ENCODE data around the gene HTR3A.
"Not testable (repeated sequence)": the region's sequence is repeated elsewhere in the genome, so short reads cannot be mapped to it uniquely, and the experiment has no call there.

Gene HTR3A

DNA sequence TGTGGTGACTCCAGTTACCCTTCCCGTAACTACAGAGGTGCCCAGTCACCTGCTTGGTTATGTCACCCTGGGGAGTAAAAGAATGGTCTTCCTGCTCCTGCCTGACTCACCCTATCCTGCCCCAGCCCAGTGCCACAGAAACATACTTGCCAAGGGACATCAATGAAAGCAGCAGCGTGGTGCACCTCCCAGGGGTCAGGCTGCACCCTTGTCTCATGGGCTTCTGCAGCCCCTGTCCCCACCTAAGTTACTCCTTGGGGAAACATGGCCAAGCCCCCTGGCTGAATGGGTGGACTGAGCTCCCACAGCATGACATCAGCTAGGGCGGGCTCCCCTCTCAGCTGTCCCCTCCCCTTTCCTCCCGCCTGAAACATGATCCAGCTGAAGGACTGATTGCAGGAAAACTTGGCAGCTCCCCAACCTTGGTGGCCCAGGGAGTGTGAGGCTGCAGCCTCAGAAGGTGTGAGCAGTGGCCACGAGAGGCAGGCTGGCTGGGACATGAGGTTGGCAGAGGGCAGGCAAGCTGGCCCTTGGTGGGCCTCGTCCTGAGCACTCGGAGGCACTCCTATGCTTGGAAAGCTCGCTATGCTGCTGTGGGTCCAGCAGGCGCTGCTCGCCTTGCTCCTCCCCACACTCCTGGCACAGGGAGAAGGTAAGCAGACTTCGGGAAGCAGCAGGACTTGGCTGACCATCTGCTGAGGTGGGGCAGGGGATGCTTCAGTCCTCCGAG is at the start of gene HTR3A:
HTR3A (plus strand) TSS at position 368 of the 730 bp plus-strand sequence; CDS start at position 586, 218 bp downstream.
- DNase-seq, result peak; percentile 30

DNA sequence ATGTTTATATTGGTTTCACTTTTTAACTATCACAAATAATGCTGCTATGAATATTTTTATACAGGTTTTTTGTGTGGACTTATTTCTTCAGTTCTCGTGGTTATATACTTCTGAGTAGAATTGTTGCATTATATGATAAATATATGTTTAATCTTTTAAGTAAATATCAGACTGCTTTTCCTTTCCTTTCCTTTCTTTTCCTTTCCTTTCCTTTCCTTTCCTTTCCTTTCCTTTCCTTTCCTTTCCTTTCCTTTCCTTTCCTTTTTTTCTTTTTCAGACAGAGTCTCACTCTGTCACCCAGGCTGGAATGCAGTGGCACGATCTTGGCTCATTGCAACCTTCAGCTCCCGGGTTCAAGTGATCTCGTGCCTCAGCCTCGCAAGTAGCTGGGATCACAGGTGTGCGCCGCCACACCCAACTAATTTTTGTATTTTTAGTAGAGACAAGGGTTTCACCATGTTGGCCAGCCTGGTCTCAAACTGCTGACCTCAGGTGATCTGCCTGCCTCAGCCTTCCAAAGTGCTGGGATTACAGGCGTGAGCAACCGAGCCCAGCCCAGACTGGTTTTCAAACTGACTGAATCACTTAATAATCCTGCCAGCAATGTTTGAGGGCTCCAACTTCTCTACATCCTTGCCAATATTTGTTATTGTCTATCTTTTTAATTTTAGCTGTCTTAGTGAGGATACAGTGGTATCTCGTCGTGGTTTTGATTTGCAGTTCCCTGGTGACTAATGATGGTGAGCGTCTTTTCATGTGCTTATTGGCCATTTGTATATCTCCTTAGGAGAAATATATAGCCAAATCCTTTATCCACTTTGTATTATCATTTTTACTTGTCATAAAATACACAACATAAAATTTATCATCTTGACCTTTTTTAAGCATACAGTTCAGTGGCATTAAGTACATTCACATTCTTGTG is 48.4 kb upstream of the HTR3A start:
- no peak for DNase-seq

DNA sequence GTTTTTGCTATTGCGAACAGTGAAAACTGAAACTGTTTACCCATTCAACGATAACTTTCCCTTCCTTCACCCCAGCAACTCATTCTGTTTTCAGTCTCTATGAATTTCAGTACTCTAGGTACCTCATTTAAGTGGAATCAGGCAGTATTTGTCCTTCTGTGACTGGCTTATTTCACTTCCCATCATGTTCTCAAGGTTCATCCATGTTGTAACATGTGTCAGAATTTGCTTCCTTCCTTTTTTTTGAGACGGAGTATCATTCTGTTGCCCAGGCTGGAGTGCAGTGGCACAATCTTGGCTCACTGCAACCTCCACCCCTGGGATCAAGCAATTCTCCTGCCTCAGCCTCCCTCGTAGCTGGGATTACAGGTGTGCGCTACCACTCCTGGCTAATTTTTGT is 46.6 kb upstream of the HTR3A start:
- DNase-seq, result no peak

DNA sequence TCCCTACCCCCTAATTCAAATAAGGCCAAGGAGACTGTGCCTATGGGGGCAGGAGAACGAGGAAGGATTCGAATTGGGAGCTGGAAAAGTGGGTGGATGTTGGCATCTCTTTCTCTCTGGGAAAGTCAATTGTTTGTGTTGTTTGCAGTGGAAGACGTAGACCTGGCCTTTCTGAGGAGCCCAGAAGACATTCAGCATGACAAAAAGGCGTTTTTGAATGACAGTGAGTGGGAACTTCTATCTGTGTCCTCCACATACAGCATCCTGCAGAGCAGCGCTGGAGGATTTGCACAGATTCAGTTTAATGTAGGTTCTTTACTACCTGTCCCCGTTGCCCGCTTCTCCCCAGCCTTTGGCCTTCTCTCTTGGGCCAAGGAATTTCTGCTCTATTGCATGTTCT is 42.1 kb upstream of the HTR3A start:
- DNase-seq, result no peak

DNA sequence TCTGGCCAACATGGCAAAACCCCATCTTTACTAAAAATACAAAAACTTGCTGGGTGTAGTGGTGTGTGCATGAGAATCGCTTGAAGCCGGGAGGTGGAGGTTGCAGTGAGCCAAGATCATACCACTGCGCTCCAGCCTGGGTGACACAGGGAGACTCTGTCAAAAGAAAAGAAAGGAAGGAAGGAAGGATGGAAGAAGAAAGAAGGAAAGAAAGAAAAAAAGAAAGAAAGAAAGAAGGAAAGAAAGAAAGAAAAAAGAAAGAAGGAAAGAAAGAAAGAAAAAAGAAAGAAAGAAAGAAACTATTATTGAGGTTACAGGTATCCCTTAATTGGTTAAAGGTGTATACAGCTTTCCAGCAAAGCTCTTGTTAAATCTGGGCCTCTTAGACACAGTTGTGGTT is 40.7 kb upstream of the HTR3A start:
- not testable (repeated sequence) for DNase-seq

DNA sequence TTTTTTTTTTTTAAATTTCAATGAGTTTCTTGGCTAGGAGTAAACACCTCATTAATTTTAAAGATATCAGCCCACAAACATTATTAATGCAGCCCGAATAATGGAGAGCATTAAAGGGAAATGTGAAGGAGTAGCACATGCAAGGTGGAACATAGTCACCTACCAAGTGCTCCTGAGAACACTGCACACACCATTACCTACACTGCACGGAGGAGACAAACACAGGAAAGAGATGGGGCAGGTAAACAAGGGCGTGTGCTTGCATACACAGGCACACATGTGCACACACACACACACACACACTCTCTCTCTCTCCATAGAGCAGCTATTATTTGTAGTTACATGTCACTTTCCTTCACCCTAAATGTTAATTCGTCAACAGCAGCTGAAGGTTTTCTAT is 40.1 kb upstream of the HTR3A start:
- DNase-seq, result no peak

DNA sequence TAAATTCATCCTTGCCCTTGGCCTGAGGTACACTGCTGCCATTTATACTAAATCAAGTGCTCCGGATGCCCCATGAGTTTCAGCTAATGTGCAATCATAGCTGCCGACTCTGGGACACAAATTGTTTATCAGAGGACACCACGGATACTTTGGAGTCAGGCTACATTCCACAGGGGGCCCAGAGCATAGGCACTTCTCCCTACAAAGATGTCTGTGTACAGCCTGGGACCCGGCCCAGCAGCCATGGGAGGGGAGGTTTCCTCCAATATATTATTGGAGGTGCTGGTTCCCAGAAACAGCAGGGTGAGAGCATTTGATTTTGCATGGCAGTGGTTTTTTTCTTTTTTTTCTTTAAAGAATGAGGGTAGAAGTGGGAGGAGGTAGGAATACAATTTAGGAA is 39.0 kb upstream of the HTR3A start:
- DNase-seq, result no peak

DNA sequence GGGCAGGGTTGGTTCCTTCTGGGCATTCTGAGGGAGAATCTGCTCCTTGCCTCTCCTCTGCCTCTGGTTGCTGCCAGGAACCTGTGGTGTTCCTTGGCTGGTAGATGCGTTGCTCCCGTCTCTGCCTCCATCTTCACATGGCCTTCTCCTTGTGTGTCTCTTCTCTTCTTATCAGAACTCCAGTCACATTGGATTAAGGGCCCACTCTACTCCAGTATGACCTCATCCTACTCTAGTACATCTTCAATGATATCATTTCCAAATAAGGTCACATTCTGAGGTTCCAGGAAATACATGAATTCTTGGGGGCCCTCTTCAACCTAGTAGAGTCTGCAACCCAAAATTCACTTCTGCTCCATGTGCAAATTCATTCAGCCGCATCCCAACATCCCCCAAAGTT is 37.0 kb upstream of the HTR3A start:
- no peak for DNase-seq

DNA sequence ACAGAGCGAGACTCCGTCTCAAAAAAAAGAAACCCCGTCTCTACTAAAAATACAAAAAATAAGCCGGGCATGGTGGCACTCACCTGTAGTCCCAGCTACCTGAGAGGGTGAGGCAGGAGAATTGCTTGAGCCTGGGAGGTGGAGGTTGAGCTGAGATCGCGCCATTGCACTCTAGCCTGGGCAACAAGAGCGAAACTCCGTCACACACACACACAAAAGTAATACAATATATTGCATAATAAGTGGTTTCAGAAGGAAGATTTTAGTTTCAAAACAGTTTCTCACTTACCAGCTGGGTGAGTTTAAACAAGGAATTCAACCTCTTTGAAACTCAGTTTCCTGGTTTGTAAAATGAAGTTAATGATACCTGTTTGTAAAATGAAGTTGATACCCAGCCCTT is 32.7 kb upstream of the HTR3A start:
- no peak for DNase-seq

DNA sequence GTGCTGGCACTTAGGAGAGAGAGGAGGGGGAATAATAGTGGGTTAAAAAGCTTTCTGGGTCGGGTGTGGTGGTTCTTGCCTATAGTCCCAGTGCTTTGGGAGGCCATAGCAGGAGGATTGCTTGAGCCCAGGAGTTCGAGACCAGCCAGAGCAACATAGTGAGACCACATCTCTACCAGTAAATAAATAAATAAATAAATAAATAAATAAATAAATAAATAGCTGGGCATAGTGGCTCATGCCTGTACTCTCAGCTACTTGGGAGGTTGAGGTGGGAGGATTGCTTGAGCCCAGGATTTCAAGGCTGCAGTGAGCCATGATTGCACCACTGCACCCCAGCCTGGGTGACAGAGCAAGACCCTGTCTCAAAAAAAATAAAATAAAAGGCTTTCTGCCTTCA is 28.7 kb upstream of the HTR3A start:
- DNase-seq, result not testable (repeated sequence)

DNA sequence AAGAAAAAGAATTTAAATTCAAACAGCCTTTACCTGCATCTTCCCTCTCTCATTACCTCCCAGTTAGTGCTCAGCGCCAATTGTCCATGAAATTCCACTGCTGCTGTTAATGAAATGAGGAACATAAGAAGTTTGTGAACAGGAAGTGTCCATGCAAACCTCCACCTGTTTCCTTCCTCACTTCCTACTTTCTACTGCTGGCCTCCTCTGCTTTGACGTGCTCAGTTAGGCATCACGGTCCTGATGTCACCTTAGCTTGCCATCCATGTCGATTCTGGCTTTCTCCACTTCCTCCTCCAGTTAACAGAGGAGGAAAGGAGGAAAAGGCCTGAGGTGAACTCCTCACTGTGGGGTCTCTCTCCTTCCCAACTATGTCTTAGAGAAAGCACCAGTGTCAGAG is 26.9 kb upstream of the HTR3A start:
- no peak for DNase-seq

DNA sequence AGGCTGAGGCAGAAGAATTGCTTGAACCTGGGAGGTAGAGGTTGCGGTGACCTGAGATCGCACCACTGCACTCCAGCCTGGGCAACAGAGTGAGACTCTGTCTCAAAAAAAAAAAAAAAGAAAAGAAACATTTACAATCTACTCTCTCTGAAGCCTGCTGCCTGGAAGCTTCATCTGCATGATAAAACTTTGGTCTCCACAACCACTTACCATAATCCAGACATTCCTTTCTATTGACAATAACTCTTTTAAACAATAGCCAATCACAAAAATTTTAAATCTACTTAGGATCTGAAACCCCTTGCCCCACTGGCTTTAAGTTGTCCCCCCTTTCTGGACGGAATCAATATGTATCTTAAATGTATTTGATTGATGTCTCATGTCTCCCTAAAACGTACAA is 25.0 kb upstream of the HTR3A start:
- no peak for DNase-seq

DNA sequence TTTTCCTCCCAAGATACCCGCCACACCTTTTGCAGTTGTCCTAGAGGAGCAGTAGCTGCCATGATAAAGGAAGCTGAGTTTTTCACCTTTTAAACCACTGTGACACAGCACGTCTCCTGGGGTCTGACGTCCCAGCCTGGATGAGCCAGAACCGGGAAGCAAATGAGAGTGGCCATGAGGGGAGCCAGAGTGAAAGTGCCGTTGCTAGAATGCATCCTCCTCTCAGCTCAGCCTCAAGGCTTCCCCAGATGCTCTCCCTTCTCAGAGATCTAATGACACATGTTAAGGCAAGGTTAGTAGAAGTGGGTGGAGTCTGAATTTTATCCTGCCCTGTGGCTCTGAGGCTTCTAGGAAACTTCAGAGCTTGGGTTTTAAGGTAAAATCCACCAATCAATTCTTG is 23.4 kb upstream of the HTR3A start:
- DNase-seq, result no peak

DNA sequence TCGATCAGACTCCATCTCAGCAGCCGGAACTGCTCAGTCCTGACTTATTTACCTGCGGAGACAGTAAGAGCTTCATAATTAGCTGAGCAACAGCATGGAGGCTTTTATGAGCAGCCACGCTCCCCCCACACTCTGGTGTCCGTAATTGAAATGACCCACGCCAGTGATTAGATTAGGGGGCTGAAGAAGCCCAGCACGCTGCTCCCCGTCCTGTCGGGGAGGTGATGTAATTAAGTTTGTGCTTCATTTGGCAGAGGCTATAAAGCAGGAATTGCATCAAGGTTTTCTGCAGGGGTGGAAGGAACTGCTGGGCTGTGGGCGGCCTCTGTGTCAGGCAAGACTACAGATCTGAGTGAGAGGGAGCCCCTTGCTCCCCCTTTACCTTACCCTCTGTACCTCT is 22.8 kb upstream of the HTR3A start:
- no peak for DNase-seq

DNA sequence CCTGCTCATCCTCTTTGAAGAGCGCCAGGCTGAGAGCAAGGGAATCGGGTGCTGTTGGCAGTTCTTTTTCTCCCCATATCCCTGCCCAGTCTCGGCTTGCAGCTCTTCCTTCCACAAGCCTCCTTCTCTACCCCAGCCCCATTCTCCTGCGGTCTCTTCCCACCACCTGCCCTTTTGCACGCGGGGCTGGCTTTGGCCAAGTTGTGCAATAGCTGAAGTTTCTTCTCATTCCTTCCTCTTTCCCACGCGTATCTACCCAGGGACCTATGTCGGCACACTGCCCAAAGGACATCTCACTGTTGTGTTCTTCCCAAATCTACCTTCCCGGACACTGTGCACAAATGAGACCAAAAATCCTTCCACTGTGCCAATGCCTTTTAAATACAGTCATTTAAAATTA is 22.3 kb upstream of the HTR3A start:
- no peak for DNase-seq

DNA sequence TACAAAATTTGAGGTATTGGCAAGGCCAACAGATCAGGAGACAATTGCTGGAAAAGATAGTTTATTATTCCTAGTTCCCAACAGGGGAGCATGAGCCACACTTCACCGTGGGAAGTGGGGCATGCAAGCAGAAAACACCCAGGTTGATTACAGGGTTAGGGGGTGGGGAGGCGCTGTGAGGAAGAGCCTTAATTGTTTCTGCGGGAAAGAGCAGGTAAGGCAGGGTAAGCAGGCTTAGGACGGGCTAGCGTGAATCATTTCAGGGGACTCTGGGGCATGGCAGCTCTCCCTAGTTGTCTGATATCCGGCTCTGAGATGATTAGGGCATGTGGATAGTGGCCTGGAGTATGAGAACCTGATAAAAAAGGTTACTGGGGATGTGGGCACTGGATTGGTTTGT is 20.7 kb upstream of the HTR3A start:
- no peak for DNase-seq

DNA sequence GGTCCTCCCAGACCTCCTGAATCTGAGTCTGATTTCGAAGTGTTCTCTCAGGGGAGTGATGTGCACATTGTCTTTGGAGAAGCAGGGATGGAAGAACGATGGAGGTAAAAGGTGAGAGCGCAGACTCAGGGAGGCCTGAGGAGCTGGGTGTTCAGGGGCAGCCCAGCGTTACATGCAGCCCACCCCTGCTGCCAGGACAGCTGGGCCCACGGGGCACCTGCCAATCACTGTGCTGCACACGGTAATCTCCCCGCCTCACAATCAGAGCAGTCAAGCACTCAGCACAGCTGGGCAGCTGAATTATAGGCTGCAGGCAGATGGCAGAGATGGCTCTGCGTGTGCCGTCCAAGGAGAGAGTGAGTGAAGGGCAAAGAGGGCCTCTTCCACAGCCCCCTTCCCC is 17.9 kb upstream of the HTR3A start:
- no peak for DNase-seq

DNA sequence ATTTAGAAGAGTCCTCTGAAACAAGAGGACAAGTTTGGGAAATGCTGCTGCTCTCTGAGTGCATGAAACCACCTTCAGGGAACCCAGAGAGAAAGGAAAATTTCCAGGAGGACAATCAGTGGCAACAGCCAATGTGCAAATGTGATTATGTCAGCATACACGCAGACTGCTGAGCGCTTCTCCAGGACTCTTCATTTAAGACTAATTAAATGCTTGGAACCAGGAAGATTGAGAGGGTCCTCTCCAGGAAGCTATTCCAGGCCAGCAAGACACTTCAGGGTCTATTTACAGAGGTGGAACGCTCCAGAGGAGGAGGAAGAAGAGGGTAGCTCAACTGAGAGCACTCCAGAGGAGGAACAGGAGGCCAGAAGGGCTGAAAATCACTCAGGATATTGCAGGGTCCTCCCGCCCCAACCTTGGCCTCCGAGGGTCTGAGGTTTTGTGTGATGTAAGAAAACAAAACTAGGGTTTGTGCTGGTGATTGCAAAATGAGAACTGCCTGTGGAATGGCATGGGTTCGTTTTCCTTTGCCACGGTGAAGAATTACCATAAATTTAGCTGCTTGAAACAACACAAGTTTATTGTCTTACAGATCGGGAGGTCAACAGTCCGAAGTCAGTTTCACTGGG is 14.1 kb upstream of the HTR3A start:
- no peak for DNase-seq

DNA sequence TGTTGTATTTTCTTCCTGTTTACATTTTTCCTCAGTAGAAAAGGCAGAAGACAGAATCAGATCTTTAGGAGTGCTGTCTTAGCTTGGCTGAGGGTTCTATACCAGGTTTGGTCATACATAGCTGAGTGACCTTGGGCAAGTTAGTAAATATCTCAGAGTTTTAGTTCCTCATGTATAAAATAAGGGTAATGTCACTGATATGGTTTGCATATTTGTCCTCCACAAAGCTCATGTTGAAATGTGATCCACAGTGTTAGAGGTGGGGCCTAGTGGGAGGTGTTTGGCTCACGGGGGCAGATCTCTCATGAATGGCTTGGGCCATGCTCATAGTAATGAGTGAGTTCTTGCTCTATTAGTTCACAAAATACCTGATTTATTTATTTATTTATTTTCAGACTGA is 7.5 kb upstream of the HTR3A start:
- no peak for DNase-seq

DNA sequence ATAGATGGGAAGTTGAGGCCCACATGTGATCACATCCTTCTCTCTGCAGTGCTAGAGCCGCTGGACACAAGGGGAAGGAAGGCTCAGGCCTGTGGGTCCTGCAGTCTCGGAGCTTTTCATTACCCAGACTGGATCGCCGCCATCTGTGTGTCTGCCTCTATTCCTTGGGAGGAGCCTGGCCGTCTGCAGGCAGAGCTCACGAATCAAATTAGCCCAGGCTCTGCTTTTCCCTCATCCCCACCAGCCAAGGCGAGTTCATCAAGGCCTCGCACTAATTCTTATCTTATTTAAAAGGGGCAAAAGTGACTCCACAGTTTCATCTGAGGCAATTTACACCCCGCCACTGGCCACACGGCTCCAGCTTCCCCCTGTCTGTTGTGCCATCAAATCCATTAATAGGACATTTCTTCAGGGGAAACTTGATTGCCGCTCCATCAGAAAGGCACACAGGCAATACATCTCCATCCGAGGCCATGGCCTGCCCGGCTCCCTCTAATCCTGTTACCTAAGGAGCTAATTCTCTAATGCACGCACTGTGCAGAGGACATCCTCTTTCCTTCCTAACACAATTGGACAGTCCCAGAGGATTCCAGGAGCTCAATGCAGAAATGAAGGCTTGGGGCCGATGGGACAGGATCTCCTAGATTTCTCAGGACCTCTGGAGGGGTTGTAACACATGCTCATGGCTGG is 3.3 kb upstream of the HTR3A start:
- DNase-seq, result no peak

DNA sequence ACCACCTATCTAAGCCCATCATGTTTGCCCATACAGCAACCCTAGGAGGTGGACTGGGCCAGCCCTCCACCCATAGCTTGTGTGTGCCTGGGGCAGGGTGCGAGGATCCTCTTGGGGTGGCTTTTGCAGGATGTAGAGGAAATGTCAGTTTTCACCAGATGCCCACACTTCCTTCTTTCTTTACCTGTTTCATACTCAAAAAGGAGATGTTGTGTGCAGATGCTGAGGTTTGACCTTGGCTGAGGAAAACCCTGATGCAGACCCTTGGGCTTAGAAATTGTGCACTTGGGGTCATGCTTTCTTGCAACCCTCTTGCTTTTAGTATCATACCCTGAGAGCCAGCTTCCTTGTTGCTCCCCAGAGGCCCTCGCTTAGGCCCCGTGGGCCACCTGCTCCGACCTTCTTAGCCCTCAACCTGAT is 2.2 kb downstream of the HTR3A start:
- no peak for DNase-seq

DNA sequence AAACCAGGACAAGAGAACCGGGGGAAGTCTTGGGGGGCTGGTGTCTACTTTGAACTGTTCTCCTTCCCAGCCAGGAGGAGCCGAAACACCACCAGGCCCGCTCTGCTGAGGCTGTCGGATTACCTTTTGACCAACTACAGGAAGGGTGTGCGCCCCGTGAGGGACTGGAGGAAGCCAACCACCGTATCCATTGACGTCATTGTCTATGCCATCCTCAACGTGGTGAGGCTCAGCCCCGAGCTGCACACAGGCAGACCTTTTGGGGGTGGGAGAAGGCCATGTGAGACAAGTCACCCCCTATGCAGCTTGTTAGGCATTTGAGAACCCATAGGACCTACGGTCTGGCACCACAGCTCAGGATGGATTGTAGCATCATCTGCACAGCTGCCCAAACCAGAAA is 2.8 kb downstream of the HTR3A start:
- no peak for DNase-seq

DNA sequence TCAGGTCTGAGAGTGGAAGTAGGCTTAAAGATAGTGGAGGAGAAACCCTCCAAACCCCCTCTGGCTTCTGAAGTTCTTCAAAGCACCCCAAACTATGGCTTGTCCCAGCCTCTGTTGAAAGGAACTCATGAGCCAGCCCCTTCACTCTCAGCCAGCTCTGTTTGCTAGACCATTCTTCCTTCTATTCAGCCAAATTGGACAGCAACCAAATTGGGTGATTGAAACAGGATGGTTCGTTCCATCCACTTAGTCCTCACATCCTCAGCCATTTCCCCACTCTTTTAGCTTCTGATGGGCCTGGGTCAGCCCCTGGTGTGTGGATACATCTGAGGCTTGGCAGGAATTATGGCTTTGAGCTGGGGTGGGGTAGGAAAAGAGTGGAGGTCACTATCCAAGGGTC is 4.5 kb downstream of the HTR3A start:
- DNase-seq, result no peak

Measured in NCI-H2081 treated with DMSO at 0.1 percent for 48 hours (cell line).